Astrocyte of the spinal cord (primary cell): ENCODE measurements around the gene RPS8.
"Not testable (repeated sequence)": the region's sequence is repeated elsewhere in the genome, so short reads cannot be mapped to it uniquely, and the experiment has no call there.

ENCODE experiments used
- DNase-seq: peaks from one replicate; pipeline ENCODE4 v3.0.0; 2011; ENCODE audit warnings: low read depth, low spot score
- H3K4me3 ChIP-seq: 2 replicates; pipeline ENCODE4 v1.5.1; 2011; ENCODE audit warnings: low read depth, mild to moderate bottlenecking, low read length, moderate library complexity
- in situ Hi-C: cut with HindIII; loops from 2 replicates; pipeline ENCODE4 v1.10.0; 2017; ENCODE audit warnings: low sequenced_read_pairs
- TF ChIP-seq, protein P1 (sequence below): IDR thresholded peaks from 2 replicates; pipeline ENCODE4 v1.5.1; 2012; ENCODE audit warnings: low read depth, mild to moderate bottlenecking, low read length, inconsistent platforms

RPS8 gene

DNA sequence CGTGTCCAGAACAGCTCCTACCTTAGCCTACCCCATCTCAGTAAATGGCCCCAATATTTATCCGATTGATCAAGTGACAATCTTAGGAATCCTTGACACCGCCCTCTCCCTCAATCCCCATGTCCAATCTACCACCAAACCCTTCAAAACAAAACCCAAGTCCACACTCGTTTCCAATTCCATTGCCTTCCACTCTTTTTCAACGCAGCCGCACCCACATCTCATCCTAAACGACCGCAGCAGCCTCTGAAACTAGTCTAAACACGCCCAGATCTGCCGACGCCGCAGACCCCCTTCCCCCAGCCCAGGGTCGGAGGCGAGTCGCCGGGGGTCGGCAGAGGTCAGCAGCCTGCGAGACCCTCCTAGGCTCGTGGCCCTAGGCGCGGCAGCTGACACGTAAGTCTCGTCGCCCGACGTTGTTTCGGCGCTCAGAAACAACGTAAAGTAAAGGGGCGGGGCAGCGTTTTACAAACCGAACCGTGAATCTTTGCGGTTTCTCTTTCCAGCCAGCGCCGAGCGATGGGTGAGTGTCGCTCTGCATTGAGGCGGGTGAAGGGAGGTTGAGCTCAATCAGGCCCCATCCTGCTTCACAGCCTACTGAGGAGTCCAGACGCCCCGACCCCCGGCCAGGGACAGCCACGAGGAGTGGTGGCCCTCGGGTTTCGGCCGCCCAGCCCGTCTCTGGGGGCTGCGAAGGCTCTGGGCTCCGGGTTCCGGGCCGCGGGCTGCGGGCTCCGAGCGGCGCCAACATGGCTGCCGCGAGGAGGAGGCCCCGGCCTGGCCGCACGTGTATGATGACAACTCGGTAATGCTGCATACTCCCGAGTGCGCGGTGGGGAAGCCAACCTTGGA lies at the start of gene RPS8:
RPS8 (plus strand) TSS at position 463 of the 852 bp plus-strand sequence; CDS start at position 520, 57 bp downstream.
- peak within 1 kb of the TSS; percentile 97 for H3K4me3 ChIP-seq

DNA sequence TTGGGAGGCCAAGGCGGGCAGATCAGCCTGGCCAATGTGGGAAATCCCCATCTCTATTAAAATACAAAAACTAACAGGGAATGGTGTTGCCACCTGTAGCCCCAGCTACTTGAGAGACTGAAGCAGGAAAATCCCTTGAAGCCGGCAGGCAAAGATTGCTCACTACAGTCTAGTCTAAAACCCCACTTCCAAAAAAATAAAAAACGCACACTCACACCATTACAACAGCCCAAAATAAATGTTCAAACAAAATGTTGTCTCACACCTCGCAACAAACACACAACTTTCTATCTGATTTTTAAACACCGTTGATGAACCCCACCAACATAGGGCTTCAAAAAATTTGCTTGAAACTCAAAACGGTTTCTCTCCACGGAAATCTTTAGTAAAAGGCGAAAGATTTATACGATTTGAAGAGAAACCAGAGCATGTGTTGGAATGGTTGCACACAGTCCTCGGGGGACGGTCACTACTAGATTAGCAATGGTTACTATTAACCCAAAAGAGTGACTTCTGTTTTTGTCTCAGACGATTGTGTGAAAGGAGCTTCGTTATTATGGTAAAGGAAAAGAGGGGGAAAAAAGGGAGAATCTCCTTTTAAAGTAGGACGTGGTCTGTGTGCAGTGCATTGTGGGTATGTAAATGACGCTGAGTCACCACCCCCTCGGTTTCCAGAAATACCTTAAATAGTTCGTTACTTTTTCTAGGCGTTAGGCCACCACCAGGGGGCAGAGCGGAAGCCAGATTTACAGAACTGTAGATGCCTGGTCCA lies 44.4 kb upstream of the RPS8 start, which contains the start of gene RNU5D-1:
RNU5D-1 (minus strand) TSS at position 430 of the 772 bp plus-strand sequence.
- TF ChIP-seq, protein P1, sequence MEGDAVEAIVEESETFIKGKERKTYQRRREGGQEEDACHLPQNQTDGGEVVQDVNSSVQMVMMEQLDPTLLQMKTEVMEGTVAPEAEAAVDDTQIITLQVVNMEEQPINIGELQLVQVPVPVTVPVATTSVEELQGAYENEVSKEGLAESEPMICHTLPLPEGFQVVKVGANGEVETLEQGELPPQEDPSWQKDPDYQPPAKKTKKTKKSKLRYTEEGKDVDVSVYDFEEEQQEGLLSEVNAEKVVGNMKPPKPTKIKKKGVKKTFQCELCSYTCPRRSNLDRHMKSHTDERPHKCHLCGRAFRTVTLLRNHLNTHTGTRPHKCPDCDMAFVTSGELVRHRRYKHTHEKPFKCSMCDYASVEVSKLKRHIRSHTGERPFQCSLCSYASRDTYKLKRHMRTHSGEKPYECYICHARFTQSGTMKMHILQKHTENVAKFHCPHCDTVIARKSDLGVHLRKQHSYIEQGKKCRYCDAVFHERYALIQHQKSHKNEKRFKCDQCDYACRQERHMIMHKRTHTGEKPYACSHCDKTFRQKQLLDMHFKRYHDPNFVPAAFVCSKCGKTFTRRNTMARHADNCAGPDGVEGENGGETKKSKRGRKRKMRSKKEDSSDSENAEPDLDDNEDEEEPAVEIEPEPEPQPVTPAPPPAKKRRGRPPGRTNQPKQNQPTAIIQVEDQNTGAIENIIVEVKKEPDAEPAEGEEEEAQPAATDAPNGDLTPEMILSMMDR = peak; percentile 80
- DNase-seq = peak; percentile 98
- in situ Hi-C loops = no loop called here
- H3K4me3 ChIP-seq = no peak within 1 kb of the TSS

More for the DNA sequence above, at the start of gene RPS8:
- in situ Hi-C loops = no loop called here
- DNase-seq = peak; percentile 96
- TF ChIP-seq, protein P1 = no peak

DNA sequence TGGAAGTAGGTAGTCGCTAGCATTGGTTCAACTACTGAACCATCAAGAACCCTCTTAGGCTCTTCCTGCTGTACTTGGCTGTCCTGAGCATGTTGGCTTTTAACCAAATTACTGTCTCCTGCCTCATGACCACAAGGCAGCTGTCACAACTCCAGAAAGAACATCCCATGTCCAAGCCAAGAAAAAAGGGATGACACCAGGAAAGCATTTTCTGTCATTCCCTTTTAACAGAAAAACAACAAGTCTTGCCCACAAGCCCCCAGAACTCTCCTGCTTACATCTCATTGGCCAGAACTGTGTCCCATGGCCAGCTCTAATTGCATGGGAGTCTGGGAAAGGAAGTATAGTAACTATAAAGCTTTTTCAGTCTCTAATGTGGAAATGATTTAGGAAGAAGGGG lies 42.0 kb upstream of the RPS8 start:
- in situ Hi-C loops = no loop called here
- DNase-seq = peak; percentile 56
- TF ChIP-seq, protein P1 = no peak
- H3K4me3 ChIP-seq = no peak overlapping the region

DNA sequence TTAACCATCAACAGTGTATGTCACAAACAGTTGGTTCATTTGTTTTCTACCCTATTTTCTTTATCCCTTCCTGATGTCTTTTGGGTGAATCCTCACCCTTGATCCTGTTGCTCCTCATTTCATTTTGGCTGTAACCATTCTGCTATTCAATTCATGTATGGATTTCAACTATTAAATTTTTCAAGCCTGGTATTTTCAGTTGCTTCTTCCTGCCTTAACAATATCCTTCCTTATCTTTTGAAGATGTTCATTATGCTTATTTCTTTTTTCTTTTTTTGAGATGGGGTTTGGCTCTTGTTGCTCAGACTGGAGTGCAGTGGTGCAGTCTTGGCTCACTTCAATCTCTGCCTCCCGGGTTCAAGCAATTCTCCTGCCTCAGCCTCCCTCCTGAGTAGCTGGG lies 41.6 kb upstream of the RPS8 start:
- TF ChIP-seq, protein P1 = no peak
- DNase-seq = no peak
- no peak overlapping the region for H3K4me3 ChIP-seq
- in situ Hi-C loops = no loop called here

DNA sequence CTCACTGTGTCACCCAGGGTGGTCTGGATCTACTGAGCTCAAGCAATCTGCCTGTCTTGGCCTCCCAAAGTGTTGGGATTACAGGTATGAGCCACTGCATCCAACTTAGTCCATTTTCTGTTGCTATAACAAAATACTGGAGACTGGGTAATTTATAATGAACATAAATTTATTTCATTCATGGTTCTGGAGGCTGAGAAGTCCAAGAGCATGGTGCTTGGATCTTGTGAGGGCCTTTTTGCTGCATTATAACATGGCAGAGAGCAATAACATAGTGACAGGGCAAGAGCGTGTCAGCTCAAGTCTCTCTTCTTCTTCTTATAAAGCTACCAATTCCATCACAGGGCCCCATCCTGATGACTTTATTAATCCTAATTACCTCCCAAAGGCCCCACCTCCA lies 39.3 kb upstream of the RPS8 start:
- DNase-seq = no peak
- TF ChIP-seq, protein P1 = no peak
- in situ Hi-C loops = no loop called here
- no peak overlapping the region for H3K4me3 ChIP-seq

DNA sequence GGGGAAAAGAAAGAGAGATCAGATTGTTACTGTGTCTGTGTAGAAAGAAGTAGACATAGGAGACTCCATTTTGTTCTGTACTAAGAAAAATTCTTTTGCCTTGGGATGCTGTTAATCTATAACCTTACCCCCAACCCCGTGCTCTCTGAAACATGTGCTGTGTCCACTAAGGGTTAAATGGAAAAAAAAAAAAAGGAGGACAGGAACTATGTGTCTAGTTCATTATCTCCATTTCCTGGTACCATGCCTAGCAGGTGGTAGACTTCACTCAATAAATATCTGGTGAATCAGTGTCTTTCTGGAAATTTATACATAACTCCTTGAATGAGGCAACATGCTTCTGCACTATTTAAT lies 36.4 kb upstream of the RPS8 start:
- in situ Hi-C loops, DNase-seq: not testable (repeated sequence)
- H3K4me3 ChIP-seq = peak overlapping the region; percentile 80
